Activated T-cell treated with anti-CD3 and anti-CD28 coated beads for 24 hours (primary cell): ENCODE data around the gene CHD8.

ENCODE experiments used
- DNase-seq: peaks from one replicate; pipeline ENCODE4 v3.0.0-alpha.2; 2020; ENCODE audit warnings: low read depth

Gene CHD8

GRCh38 chr14:21369949-21370679, 85.8 kb downstream of the CHD8 start:
- DNase-seq: no peak

- DNase-seq: no peak
Observed at GRCh38 chr14:21367582-21368144, 88.3 kb downstream of the CHD8 start.

GRCh38 chr14:21356511-21356910, 99.4 kb downstream of the CHD8 start:
- DNase-seq: no peak

- no peak for DNase-seq
Observed at GRCh38 chr14:21352587-21352986, 103.3 kb downstream of the CHD8 start.

- DNase-seq: no peak
Observed at GRCh38 chr14:21350539-21350938, 105.4 kb downstream of the CHD8 start.

GRCh38 chr14:21347201-21347600, 108.7 kb downstream of the CHD8 start:
- DNase-seq: no peak

GRCh38 chr14:21346532-21347135, 109.3 kb downstream of the CHD8 start:
- DNase-seq: no peak

- DNase-seq: no peak
Observed at GRCh38 chr14:21343035-21343794, 112.7 kb downstream of the CHD8 start.
